VCaP (cell line): ENCODE data around the gene NUP210L.
A peak's percentile ranks its signal among the peaks of the same experiment; 100 is the strongest.
"Not testable (repeated sequence)": the region's sequence is repeated elsewhere in the genome, so short reads cannot be mapped to it uniquely, and the experiment has no call there.

Source experiments
- H3K27ac ChIP-seq: fragments of 450-650 bp; 2 replicates; pipeline ENCODE4 v1.5.1; 2017
- TF ChIP-seq, protein P1 (sequence below): fragments of 450-650 bp; conservative IDR thresholded peaks from 2 replicates; pipeline ENCODE4 v1.5.1; 2017; ENCODE audit warnings: mild to moderate bottlenecking, moderate library complexity

The NUP210L gene

DNA sequence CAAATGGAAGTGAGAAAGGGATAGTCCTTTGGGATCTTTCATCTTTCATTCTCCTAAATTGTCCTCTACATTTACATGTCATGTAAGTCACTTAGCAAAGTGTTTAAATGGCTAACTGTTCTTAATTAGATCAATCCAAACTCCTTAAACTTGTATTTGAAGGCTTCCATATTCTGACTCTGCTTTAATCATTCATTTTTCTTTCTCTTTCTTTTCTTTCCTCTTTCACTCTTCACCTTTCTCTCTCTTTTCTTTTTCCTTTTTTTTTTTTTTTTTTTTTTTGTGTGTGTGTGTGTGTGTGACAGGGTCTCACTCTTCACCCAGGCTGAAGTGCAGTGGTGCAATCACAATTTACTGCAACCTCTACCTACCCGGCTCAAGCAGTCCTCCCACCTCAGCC is 92.6 kb downstream of the NUP210L start:
- TF ChIP-seq, protein P1, sequence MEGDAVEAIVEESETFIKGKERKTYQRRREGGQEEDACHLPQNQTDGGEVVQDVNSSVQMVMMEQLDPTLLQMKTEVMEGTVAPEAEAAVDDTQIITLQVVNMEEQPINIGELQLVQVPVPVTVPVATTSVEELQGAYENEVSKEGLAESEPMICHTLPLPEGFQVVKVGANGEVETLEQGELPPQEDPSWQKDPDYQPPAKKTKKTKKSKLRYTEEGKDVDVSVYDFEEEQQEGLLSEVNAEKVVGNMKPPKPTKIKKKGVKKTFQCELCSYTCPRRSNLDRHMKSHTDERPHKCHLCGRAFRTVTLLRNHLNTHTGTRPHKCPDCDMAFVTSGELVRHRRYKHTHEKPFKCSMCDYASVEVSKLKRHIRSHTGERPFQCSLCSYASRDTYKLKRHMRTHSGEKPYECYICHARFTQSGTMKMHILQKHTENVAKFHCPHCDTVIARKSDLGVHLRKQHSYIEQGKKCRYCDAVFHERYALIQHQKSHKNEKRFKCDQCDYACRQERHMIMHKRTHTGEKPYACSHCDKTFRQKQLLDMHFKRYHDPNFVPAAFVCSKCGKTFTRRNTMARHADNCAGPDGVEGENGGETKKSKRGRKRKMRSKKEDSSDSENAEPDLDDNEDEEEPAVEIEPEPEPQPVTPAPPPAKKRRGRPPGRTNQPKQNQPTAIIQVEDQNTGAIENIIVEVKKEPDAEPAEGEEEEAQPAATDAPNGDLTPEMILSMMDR, result no peak
- H3K27ac ChIP-seq, result no peak overlapping the region

DNA sequence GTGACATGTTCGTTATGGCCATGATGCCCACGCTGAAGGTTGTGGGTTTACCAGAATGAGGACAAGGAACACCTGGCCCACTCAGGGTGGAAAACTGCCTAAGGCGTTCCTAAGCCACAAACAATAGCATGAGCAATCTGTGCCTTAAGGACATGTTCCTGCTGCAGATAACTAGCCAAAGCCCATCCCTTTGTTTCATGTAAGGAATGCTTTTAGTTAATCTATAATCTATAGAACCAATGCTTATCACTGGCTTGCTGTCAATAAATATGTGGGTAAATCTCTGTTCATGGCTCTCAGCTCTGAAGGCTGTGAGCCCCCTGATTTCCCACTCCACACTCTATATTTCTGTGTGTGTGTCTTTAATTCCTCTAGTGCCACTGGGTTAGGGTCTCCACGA is 107.4 kb downstream of the NUP210L start:
- H3K27ac ChIP-seq, result not testable (repeated sequence)

DNA sequence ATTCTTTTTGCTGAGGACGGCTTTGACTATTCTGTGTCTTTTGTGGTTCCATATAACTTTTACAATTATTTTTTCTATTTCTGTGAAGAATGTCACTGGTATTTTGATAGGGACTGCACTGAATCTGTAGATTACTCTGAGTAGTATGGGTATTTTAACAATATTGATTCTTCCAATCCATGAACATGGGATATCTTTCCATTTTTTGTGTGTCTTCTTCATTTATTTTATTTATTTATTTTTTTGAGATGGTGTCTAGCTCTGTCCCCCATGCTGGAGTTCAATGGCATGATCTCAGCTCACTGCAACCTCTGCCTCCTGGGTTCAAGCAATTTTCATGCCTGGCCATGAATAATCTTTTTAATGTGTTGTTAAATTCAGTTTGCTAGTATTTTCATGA is 121.2 kb downstream of the NUP210L start:
- H3K27ac ChIP-seq, result not testable (repeated sequence)

DNA sequence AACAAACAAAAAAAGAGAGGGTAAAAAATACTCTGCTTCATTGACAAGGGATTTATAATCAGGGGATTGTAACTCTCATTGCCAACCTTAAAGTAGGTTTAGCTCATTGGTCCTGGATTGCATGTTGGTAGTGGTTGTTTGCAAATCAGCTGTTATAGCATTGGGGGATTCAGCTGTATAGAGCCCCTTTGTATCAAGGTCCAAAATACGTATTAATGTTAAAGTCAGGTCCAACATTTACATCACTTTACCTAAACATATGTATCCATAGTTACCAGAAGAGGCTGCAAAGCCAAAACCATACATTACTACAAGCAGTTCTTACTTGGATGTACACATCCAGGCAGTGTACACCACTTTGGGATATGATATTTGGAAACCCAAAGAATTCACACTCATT is 134.9 kb downstream of the NUP210L start:
- H3K27ac ChIP-seq, result no peak overlapping the region
- TF ChIP-seq, protein P1, result no peak

DNA sequence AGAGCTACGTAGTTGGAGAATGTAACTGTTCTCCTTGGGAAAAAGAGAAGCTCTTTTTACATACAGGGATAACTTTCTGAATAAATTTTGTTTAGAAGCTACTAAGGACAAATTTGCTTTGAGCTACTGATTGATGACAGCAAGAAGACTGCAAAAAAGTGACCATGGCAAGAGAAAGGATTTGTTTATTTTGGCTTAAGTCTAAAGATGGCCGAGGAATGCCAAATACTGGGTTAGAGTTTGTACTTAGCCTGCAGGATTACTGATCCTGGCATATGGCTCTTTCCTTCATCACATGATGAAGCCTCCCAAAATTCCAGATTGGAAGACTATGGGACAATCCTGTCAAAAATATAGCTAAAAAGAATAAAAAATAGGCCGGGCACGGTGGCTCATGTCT is 135.6 kb downstream of the NUP210L start:
- peak overlapping the region; percentile 5; the same call in 1 of the 2 replicates for H3K27ac ChIP-seq
- TF ChIP-seq, protein P1, result no peak

DNA sequence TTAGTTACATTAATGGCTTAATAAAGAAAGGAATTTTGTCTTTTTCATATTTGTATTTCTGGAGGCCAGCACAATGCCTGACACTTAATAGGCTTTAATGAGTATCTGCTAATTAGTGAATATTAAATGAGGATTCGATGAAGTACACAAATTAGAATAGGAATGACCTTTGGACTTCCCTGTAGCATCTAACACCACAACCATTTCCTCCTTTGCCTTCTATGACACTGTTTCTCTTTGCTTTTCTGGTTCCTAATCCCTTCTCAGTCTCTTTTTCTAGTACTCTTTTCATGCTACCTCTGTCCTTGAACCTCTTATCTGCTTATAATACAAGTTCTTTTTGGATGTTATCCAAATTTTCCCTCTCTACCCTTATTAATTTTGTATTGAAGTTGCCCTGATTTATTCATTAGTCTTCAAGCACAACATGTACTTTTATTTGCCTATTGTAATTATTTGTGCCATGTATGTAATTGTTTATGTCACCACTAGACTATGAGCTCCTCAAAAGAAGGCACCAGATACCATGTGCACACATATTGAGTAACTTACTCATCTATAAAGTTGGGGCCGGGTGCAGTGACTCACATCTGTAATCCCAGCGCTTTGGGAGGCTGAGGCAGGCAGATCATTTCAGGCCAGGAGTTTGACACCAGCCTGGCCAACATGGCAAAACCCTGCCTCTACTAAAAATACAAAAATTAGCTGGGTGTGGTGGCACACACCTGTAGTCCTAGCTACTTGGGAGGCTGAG is 140.5 kb downstream of the NUP210L start:
- TF ChIP-seq, protein P1, result no peak
- no peak overlapping the region for H3K27ac ChIP-seq

DNA sequence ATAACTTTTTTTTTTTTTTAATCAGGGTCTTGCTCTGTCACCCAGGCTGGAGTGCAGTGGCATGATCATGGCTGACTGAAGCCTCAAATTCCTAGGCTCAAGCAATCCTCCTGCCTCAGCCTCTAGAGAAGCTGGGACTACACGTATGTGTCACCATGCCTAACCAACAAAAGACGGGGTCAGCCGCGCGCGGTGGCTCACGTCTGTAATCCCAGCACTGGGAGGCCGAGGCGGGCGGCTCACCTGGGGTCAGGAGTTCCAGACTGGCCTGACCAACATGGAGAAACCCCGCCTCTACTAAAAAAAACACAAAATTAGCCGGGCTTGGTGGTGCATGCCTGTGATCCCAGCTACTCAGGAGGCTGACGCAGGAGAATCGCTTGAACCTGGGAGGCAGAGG is 142.3 kb downstream of the NUP210L start:
- not testable (repeated sequence) for H3K27ac ChIP-seq

DNA sequence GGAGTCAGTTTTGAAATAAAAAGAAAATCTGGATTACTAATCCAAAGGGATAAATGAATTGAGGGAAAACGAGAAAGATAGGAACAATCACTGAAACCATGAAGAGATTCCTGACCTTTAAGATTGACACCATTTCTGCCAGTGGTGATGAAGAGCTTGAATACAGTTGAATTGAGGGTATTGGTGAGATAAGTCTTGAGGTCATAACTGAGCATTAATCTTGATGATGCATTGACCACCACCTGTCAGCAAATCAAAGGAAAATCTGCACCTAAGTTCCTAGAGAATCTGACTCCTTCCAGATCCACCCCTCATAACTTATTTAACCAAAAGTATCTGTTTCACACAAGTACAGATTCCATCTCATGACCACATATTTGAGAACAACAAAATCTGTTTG is 142.7 kb downstream of the NUP210L start:
- TF ChIP-seq, protein P1, result no peak
- no peak overlapping the region for H3K27ac ChIP-seq

DNA sequence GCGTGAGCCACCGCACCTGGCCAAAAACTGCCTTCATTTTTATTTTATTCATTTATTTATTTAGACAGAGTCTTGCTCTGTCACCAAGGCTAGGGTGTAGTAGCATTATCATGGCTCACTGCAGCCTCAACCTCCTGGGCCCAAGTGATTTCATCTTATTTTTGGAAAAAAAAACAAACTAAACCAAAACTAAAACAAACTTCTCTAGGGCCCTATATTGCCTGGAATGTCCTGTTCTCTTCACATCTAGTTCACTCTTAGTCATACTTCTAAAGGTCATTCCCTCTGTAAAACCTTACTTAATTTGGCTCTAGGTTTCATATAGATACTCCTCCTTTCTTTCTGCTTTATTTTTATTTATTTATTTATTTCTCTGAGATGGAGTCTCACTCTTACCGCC is 148.7 kb downstream of the NUP210L start:
- TF ChIP-seq, protein P1, result no peak
- no peak overlapping the region for H3K27ac ChIP-seq
